ENCODE measurements around the gene SIPA1. TPM values are rescaled to one million over a fixed set of nuclear protein-coding genes. Genes with fewer than 3 reads are reported as not detected.

SIPA1 gene
- total and polyA plus RNA-seq, 9 donors = 10.0 to 48.2 (median 37.9) TPM

DNA sequence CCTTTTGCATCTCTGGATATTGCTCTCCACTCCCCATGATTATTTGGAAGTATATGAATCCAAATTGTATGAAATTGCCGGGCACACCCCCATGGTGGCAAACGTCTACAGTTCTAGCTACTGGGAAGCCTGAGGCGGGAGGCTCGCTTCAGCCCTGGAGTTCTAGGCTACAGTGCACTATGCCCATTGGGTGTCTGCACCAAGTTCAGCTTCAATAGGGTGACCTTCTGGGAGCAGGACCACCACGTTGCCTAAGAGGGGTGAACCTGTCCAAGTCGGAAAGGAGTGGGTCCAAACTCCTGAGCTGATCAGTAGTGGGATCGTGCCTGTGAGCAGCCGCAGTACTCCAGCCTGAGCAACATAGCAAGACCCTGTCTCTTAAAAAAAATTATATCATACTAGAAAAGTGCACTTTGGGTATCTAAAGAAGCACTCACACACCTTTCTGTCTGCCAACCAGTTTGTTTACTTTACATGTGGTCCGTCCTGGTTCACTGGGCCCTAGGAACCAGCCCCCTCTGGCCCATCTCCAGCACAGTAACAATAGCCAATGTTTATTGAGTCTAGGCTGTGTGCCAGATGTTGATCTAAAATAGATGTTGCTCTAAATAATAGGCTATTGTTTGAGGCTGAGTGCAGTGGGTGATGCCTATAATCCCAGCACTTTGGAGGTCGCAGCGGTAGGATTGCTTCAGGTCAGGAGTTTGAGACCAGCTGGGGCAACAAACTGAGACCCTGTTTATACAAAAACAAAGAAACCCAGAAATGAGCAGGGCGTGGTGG lies 57.7 kb downstream of the SIPA1 start:
- Histone ChIP-seq H3K9me3 (no peaks in the 10 kb centered on the region), H3K36me3 (no peaks in the 10 kb centered on the region), H3K4me3 (no peak overlapping the region), H3K27ac (no peak overlapping the region), H3K4me1 (ENCODE audit: insufficient read depth) (no peaks in the 10 kb centered on the region), H3K27me3 (no peaks in the 10 kb centered on the region)
- intact Hi-C loops (cut with DNase I) = no loop called here
- TF ChIP-seq, protein P1, sequence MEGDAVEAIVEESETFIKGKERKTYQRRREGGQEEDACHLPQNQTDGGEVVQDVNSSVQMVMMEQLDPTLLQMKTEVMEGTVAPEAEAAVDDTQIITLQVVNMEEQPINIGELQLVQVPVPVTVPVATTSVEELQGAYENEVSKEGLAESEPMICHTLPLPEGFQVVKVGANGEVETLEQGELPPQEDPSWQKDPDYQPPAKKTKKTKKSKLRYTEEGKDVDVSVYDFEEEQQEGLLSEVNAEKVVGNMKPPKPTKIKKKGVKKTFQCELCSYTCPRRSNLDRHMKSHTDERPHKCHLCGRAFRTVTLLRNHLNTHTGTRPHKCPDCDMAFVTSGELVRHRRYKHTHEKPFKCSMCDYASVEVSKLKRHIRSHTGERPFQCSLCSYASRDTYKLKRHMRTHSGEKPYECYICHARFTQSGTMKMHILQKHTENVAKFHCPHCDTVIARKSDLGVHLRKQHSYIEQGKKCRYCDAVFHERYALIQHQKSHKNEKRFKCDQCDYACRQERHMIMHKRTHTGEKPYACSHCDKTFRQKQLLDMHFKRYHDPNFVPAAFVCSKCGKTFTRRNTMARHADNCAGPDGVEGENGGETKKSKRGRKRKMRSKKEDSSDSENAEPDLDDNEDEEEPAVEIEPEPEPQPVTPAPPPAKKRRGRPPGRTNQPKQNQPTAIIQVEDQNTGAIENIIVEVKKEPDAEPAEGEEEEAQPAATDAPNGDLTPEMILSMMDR (IDR thresholded peaks at IDR 0.05) = no peak
- no peak for TF ChIP-seq EP300 (IDR thresholded peaks at IDR 0.05)
- TF ChIP-seq POLR2A (IDR thresholded peaks at IDR 0.05) = no peak
- DNase-seq = no peak
- WGBS, 3 donors = 79 to 82% (median 80%) methylated on average over 12 of the region's 12 CpGs

DNA sequence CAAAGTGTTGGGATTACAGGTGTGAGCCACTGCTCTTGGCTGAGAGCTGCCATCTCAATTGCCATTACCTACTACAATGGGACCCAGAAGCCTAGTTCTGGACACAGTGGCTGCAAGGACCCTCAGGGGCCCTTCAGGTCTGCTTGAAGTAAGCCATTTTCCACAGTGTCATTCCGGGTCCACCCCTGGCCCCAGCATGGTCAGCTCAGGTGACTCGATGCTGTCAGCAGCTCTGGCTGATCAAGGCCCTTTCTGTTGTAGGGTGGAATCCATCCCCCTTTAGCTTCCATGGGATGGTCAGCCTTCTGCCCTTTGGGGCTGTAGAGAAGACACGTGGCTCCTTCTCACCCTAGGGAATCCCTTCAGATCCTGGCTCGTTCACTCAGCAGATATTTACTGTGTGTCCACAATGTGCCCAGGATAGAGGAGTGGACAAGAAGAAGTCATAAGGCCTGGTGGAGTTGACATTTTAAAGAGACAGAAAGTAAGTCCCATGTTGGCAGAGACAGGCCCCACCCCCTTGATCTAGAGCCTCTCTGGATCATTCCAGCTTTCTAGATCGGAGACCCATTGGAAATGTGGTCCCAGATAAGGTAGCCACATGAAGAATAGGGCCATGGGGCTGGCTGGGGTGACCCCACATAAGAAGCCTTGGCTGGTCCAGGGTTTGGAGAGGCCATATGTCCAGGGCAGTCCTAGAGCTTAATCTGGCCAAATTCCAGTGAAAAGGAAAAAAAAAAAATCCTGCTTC lies 59.1 kb downstream of the SIPA1 start:
- 76 to 92% (median 83%) methylated on average over 5 of the region's 5 CpGs for WGBS, 3 donors
- no peak for DNase-seq
- intact Hi-C loops (cut with DNase I) = no loop called here
- Histone ChIP-seq H3K4me3 (no peak overlapping the region), H3K27me3 (no peaks in the 10 kb centered on the region), H3K9me3 (no peaks in the 10 kb centered on the region), H3K36me3 (no peaks in the 10 kb centered on the region), H3K27ac (no peak overlapping the region), H3K4me1 (ENCODE audit: insufficient read depth) (no peaks in the 10 kb centered on the region)
- TF ChIP-seq, protein P1 (IDR thresholded peaks at IDR 0.05) = no peak
- TF ChIP-seq EP300 (IDR thresholded peaks at IDR 0.05) = no peak
- TF ChIP-seq POLR2A (IDR thresholded peaks at IDR 0.05) = no peak

DNA sequence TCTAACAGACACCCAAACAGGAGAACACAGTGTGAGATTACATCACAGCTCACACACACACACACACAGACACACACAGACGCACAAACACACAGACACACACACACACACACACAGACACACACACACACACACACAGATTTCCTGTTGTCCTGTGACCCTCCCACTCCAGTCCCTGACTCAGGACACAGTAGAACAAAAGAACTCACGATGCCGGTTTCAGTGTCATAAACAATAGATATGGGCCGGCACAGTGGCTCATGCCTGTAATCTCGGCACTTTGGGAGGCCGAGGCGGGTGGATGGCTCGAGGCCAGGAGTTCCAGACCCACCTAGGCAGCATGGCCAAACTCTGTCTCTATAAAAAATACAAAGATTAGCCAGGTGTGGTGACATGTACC lies 60.3 kb downstream of the SIPA1 start:
- H3K9me3 ChIP-seq = no peaks in the 10 kb centered on the region
- 45 to 53% (median 45%) methylated on average over 8 of the region's 8 CpGs for WGBS, 3 donors
- intact Hi-C loops (cut with DNase I) = no loop called here

DNA sequence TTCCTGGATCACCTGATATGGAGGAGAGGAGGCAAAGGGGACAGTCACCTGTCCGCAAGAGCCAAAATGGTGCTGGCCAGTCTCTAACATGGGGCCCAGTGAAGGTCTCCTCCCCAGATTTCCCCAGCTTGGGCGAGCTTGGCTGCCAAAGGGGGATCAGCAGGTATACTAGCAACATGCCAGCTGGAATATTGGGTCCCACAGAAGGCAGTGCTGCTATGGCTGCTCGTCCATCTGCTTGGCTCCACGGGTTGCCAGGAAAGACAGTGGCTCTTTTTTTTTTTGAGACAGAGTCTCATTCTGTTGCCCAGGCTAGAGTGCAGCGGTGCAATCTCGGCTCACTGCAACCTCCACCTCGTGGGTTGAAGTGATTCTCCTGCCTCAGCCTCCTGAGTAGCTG lies 61.4 kb downstream of the SIPA1 start:
- Histone ChIP-seq H3K27ac (no peak overlapping the region), H3K4me3 (no peak overlapping the region), H3K27me3 (no peaks in the 10 kb centered on the region), H3K36me3 (no peaks in the 10 kb centered on the region), H3K4me1 (ENCODE audit: insufficient read depth) (no peaks in the 10 kb centered on the region), H3K9me3 (no peaks in the 10 kb centered on the region)
- intact Hi-C loops (cut with DNase I) = no loop called here
- no peak for DNase-seq
- 68 to 76% (median 75%) methylated on average over 7 of the region's 7 CpGs for WGBS, 3 donors
- no peak for TF ChIP-seq POLR2A (IDR thresholded peaks at IDR 0.05)
- no peak for TF ChIP-seq EP300 (IDR thresholded peaks at IDR 0.05)
- TF ChIP-seq, protein P1 (IDR thresholded peaks at IDR 0.05) = no peak

More for the DNA sequence above, 60.3 kb downstream of the SIPA1 start:
- Histone ChIP-seq H3K27me3 (no peaks in the 10 kb centered on the region), H3K36me3 (no peaks in the 10 kb centered on the region), H3K4me3 (no peak overlapping the region), H3K27ac (no peak overlapping the region), H3K4me1 (ENCODE audit: insufficient read depth) (no peaks in the 10 kb centered on the region)
- no peak for DNase-seq
- TF ChIP-seq, protein P1 (IDR thresholded peaks at IDR 0.05) = no peak
- TF ChIP-seq EP300 (IDR thresholded peaks at IDR 0.05) (no peak), POLR2A (IDR thresholded peaks at IDR 0.05) (no peak)

Measured in ovary (tissue), 9 donors.